ENCODE results near the gene HOMER3.
"Not testable (repeated sequence)": the region's sequence is repeated elsewhere in the genome, so short reads cannot be mapped to it uniquely, and the experiment has no call there.

HOMER3 gene

GRCh38 chr19:18952364-18953003, 11.5 kb upstream of the HOMER3 start:
- DNase-seq = not testable (repeated sequence)

- DNase-seq = no peak
Observed at GRCh38 chr19:18951721-18952281, 10.8 kb upstream of the HOMER3 start.

- no peak for DNase-seq
Observed at GRCh38 chr19:18949858-18950257, 8.8 kb upstream of the HOMER3 start.

GRCh38 chr19:18948976-18949356, 7.9 kb upstream of the HOMER3 start:
- no peak for DNase-seq

DNA sequence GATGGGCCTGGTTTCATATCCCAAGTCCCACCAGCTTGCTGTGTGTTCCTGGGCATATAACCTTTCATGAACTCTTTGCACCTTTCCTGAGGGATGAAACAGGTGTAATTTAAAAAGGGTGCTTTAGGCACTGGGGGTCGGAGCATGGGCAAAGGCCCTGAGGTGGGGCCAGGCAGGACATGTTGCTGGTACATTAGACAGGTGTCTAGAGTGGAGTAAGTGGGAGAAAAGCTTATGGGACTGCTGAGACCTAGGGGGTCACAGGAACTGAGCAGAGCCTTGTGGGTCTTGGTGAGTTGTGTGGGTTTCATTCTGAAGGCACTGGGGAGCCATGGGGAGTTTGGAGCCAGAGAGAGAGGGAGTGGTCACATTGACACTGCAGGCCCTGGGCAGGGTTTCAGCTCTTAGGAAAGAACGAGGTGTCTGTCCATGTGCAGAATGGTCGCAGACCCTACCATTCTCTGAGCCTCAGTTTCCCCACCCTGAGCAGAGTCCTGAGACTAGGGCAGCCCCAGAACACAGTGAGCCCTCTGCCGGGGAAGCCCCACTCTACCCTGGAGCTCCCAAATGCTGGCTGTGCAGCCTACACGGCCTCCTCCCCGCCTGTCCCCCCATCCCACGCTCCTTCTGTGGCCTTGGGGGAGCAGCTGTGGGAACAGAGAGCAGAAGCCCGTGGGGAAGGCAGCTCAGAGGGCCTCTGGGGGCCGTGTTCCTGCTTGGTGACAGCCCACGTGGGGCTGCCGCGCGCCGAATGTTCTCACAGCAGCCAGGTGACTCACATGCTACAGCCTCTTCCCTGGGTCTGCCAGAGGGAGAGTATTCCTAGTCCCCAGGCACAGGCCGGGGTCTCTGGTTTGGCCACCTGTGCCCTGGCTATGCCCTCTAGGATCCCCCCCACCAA, 7.3 kb upstream of the HOMER3 start:
- DNase-seq = no peak

- no peak for DNase-seq
Observed at GRCh38 chr19:18946918-18947317, 5.9 kb upstream of the HOMER3 start.

- DNase-seq = no peak
Observed at GRCh38 chr19:18946335-18946734, 5.3 kb upstream of the HOMER3 start.

GRCh38 chr19:18945297-18945696, 4.3 kb upstream of the HOMER3 start:
- no peak for DNase-seq

- DNase-seq = no peak
Observed at GRCh38 chr19:18943465-18943864, 2.4 kb upstream of the HOMER3 start.

GRCh38 chr19:18942692-18943091, 1.7 kb upstream of the HOMER3 start:
- no peak for DNase-seq

- no peak for DNase-seq
Observed at GRCh38 chr19:18941628-18942354, 774 bp upstream of the HOMER3 start.

DNA sequence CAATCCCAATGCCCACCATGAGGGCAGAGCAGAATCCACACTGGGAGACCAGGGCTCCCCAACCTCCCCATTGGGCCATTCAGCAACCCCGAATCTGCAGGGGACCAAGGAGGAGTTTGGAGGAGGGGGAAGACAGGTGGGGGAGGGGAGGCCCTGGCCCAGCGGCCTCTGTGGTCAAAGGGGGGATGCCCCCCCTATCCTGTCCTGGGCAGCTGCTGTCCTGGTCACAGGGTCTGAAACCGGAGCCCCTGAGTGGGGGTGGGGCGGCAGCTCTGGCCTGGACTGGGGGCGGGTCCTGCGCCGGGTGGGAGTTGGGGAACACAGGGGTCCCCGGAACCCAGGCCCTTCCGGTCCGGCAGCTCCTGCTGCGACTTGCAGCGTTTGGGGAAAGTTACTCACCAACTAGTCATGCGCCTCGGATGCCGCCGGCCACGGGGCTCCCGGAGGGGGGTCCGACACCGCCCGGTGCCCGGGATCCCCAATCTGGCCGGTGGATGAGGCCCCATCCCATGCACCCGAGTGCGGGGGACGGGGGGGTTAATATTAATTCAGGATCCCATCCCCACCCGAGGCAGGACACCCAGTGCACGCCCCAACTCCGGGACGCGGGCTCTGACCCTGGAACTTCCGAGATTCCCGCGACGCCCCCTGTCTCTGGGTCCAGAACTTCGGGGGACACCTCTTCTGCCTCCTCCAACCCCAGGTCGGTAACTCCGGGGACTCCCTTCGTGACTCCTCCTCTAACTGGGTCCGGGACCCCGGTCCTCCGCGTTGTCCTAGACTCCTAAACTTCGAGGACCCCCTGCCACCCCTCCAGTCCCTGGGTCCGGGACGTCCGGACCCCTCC, 872 bp downstream of the HOMER3 start:
- DNase-seq = no peak

DNA sequence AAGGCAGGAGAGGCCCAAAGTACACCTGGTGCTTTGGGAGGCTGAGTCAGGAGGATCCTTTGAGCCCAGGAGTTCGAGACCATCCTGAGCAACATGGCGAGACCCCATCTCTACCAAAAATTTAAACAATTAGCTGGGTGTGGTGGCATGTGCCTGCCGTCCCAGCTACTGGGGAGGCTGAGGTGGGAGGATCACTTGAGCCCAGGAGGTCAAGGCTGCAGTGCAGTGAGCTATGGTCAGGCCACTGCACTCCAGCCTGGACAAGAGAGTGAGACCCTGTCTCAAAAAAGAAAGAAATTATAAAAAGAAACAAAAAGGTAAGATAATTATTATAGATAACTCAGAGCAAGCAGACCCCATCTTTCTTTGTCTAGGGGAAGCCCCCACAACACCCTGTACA, 1.9 kb downstream of the HOMER3 start:
- no peak for DNase-seq

- DNase-seq = no peak
Observed at GRCh38 chr19:18933297-18933696, 7.7 kb downstream of the HOMER3 start.

DNA sequence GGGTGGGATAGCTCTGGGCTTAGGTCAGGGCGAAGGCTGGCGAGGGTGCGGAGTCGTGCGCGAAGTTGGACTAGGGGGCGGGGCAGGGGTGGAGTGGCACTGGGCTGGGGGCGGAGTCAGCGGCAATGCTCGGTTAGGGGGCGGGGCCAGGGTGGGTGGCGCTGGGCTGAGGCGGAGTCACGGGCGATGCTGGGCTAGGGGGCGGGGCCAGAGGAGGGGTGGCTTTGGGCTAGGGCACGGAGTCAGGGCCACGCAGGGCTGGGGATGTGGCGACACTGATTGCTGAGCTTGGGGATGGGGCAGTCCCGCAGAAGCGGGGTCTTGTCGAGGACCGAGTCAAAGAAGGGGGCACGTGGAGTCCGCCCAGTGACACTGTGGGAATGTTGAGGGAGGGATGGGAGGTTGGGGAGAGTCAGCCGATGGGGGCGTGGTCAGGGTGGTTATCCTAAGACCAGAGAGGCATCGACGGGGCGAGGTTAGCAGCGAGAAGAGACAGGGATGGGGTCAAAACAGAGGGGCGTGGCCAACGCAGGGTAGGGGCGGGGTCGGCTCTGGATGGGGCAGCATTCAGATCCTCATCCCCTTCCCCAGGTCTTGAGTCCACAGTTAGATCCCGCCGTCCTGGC, 8.7 kb downstream of the HOMER3 start:
- peak; percentile 85 for DNase-seq

- DNase-seq = no peak
Observed at GRCh38 chr19:18931316-18932162, 9.5 kb downstream of the HOMER3 start.

DNA sequence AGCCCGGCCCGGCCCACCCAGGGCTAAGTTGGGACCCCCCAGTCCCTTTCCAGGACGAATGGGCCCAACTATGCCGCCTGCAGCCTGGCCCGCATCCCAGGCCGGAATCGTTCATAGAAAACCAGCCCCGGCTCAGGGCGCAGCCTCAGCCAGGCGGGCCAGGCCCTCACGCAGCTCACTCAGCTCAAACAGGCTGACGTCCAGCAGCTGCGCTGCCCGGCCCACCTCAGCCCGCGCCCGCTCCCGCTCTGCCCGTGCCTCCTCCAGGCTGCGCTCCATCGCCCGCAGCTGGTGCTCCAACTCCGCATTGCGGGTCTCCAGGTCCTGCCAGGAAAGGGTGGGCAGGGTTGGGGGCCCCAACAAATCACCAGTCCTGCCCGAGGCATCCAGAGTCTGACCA, 11.7 kb downstream of the HOMER3 start:
- DNase-seq = no peak

DNA sequence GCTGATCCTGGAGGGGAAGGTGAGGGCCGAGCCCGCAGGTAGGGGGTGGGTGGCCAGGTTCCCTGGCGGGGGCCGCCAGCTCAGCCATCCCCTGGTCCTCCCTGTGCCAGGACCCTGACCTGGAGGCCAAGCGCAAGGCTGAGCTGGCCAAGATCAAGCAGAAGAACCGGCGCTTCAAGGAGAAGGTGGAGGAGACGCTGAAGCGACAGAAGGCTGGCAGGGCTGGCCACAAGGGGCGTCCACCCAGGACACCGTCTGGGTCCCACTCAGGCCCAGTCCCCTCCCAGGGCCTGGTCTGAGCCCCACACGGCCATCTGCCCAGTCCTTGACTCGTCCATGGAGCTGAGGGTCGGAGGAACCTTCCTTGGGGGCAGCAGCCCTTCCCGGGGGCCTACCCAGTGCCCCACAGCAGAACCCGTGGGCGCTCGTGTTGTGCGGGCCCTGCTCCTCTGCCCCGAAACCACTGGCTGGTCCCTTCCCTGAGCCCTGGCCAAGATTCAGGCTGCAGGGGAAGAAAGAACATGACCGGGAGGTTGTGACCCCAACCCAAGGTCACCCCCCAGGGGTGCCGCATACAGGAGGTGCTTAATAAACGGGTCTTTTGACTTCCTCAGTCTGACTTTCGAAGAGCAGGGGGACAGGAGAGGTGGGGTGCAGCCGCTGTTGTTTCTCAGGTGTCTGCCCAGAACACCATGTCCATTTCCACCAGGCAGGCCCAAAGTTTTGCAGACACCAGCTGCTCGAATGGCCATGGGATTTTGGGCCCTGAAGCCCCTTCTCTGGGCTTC, 12.8 kb downstream of the HOMER3 start:
- DNase-seq = no peak

- DNase-seq = no peak
Observed at GRCh38 chr19:18924684-18925213, 16.3 kb downstream of the HOMER3 start.
